HG03439 (cell line): ENCODE data around the gene SFXN4.

Source experiments
- ATAC-seq: cut with Tn5 transposase; IDR thresholded peaks from one replicate; pipeline ENCODE4 v1.9.1; 2021; ENCODE audit warnings: mild to moderate bottlenecking, moderate library complexity; ENCODE audit not compliant: unreplicated experiment

The SFXN4 gene

GRCh38 chr10:119165171-119166117, at the start of gene SFXN4:
Gene SFXN4 (minus strand): TSS chr10:119165714. CDS start chr10:119165647, 67 bp downstream.
- ATAC-seq: peak; percentile 82

GRCh38 chr10:119211625-119212441, 46.3 kb upstream of the SFXN4 start:
- no peak for ATAC-seq

- ATAC-seq: no peak
Measured at GRCh38 chr10:119211176-119211575, 45.7 kb upstream of the SFXN4 start.

- ATAC-seq: no peak
Measured at GRCh38 chr10:119210633-119211032, 45.1 kb upstream of the SFXN4 start.

GRCh38 chr10:119209736-119210355, 44.3 kb upstream of the SFXN4 start:
- ATAC-seq: no peak

GRCh38 chr10:119209035-119209735, 43.7 kb upstream of the SFXN4 start:
- ATAC-seq: no peak

GRCh38 chr10:119208553-119208940, 43.0 kb upstream of the SFXN4 start:
- no peak for ATAC-seq

GRCh38 chr10:119207713-119208552, 42.4 kb upstream of the SFXN4 start:
- ATAC-seq: peak; percentile 19

GRCh38 chr10:119207366-119207666, 41.8 kb upstream of the SFXN4 start, which contains the start of gene GRK5:
Gene GRK5 (plus strand): TSS chr10:119207571. CDS start chr10:119207918, 347 bp downstream.
- peak; percentile 82 for ATAC-seq

GRCh38 chr10:119206603-119207365, 41.3 kb upstream of the SFXN4 start:
- peak; percentile 62 for ATAC-seq

GRCh38 chr10:119205894-119206602, 40.5 kb upstream of the SFXN4 start:
- no peak for ATAC-seq

- ATAC-seq: no peak
Measured at GRCh38 chr10:119203006-119203405, 37.5 kb upstream of the SFXN4 start.

- no peak for ATAC-seq
Measured at GRCh38 chr10:119201233-119201632, 35.7 kb upstream of the SFXN4 start.

- no peak for ATAC-seq
Measured at GRCh38 chr10:119199231-119199992, 33.9 kb upstream of the SFXN4 start.

- no peak for ATAC-seq
Measured at GRCh38 chr10:119198438-119198837, 32.9 kb upstream of the SFXN4 start.

GRCh38 chr10:119197921-119198320, 32.4 kb upstream of the SFXN4 start:
- ATAC-seq: no peak

- ATAC-seq: no peak
Measured at GRCh38 chr10:119191881-119192280, 26.4 kb upstream of the SFXN4 start.
